Right cardiac atrium (tissue), 5 donors: ENCODE measurements around the gene ADAMTSL3. TPM values are rescaled to one million over a fixed set of nuclear protein-coding genes. Genes with fewer than 3 reads are reported as not detected.
A peak's percentile ranks its signal among the peaks of the same experiment; 100 is the strongest.

Source experiments
- ATAC-seq, 2 donors: fragments of 200-7000 bp; cut with Tn5 transposase; one replicate each; pipeline versions ENCODE4 v1.8.0 to v1.9.1; 2020; ENCODE audit warnings: moderate library complexity in 2 of 2, mild to moderate bottlenecking in 1 of 2
- DNase-seq, 3 donors: peaks; one replicate each; pipeline ENCODE4 v3.0.0-alpha.2; 2020
- H3K27ac ChIP-seq: one replicate; pipeline ENCODE4 v1.5.1; 2013; ENCODE audit warnings: mild to moderate bottlenecking, low read length, control low read depth, moderate library complexity
- H3K27me3 ChIP-seq: one replicate; pipeline ENCODE4 v1.6.1; 2013; ENCODE audit not compliant: control insufficient read depth, insufficient read depth
- H3K4me1 ChIP-seq: one replicate; pipeline ENCODE4 v1.6.1; 2013; ENCODE audit warnings: low read length; ENCODE audit not compliant: control insufficient read depth, insufficient read depth
- H3K4me3 ChIP-seq: one replicate; pipeline ENCODE4 v1.5.1; 2013; ENCODE audit warnings: low read length, control low read depth
- H3K9me3 ChIP-seq: one replicate; pipeline ENCODE4 v1.6.1; 2013; ENCODE audit warnings: low read length; ENCODE audit not compliant: control insufficient read depth
- WGBS: extraction: QIAGEN DNeasy Blood & Tissue Kit; methylation state at CpG from one replicate; pipeline ENCODE4 v1.1.7; 2013; 5-methylcytosine and 5-hydroxymethylcytosine counted together
- intact Hi-C, 4 donors: fragments of 100-400 bp; cut with DNase I; formaldehyde crosslinking; loops; one replicate each; pipeline versions ENCODE4 v1.11.0 to v1.14.0; 2022 to 2023
- long read RNA-seq, 4 donors: library from polyadenylated mRNA; unstranded; transcript quantifications; one replicate each; pipeline ENCODE4 v2.0.0, GENCODE V29; 2020 to 2021
- polyA plus RNA-seq: library from polyadenylated mRNA; stranded (reverse); fragments of 200-250 nt; gene quantifications from one replicate; pipeline ENCODE4 v1.2.3, GENCODE V29; 2013
- total RNA-seq, 4 donors: library from RNA; stranded (reverse); fragmentation: NEBNext Ultra II Directional; extraction: Animal tissue kit (Norgen Biotek cat#: 25700); gene quantifications; one replicate each; pipeline ENCODE4 v1.2.1, GENCODE V29; 2021
- donor health status: healthy with polysubstance abuse.
- donor health status: DM: no; HTN: yes; CAD: no.
- donor health status: DM: no; HTN: no; CAD: no.
- donor health status: DM: no; HTN: yes; CAD: no; lungs with severe emphysema.
- donor health status: DM: yes; HTN: yes; CAD: no.

ADAMTSL3 gene
- total RNA-seq (10 to 100 TPM; 31.3 to 50.2 (median 47.1) TPM), polyA plus RNA-seq (4.7 TPM)
- long read RNA-seq, donor 1, partial matches to known transcripts: 33 of 52 reads
- long read RNA-seq, donor 1, other reads (novel, unspliced or antisense): 19 of 52 reads
- long read RNA-seq, donor 2, partial matches to known transcripts: 2 of 8 reads
- long read RNA-seq, donor 2, other reads (novel, unspliced or antisense): 6 of 8 reads
- long read RNA-seq, donor 3, full-length matches to known transcripts: 1 of 67 reads
- long read RNA-seq, donor 3, partial matches to known transcripts: 39 of 67 reads
- long read RNA-seq, donor 3, other reads (novel, unspliced or antisense): 27 of 67 reads
- long read RNA-seq, donor 4, partial matches to known transcripts: 3 of 16 reads
- long read RNA-seq, donor 4, other reads (novel, unspliced or antisense): 13 of 16 reads

GRCh38 chr15:83653639-83654378 lies at the start of gene ADAMTSL3:
Gene ADAMTSL3, plus strand, starts transcription at chr15:83654123. Its CDS starts 1,639 bp downstream, at chr15:83655762.
- ATAC-seq: peak; percentile 75 to 79
- peak within 1 kb of the TSS; percentile 84 for H3K27ac ChIP-seq
- H3K9me3 ChIP-seq: no peaks in the 10 kb centered on the region
- H3K27me3 ChIP-seq: no peaks in the 10 kb centered on the region
- intact Hi-C loops: loop anchor here in 3 of 4 donors (5.0 to 10.0 kb wide), 4 partner anchors 79 to 188 kb away; no protein-coding TSS in a partner anchor
- DNase-seq: peak; percentile 91 to 96 (median 96)
- H3K4me1 ChIP-seq: peaks cover 14% of the 10 kb centered on the region
- peak within 1 kb of the TSS; percentile 64 for H3K4me3 ChIP-seq
- WGBS: under 1% methylated on average over 105 of the region's 105 CpGs

GRCh38 chr15:83604549-83604948 lies 49.4 kb upstream of the ADAMTSL3 start:
- 90% methylated on average over 1 of the region's 1 CpG for WGBS
- ATAC-seq: no peak
- Histone ChIP-seq H3K27ac (no peak overlapping the region), H3K27me3 (no peaks in the 10 kb centered on the region), H3K9me3 (no peaks in the 10 kb centered on the region), H3K4me3 (no peak overlapping the region), H3K4me1 (no peaks in the 10 kb centered on the region)
- no peak for DNase-seq
- intact Hi-C loops: no loop called here

GRCh38 chr15:83605111-83605945 lies 48.6 kb upstream of the ADAMTSL3 start:
- no peaks in the 10 kb centered on the region for H3K9me3 ChIP-seq
- ATAC-seq (peak; percentile 75 to 92), DNase-seq (peak; percentile 45 to 80 (median 57))
- no peaks in the 10 kb centered on the region for H3K4me1 ChIP-seq
- 44% methylated on average over 7 of the region's 7 CpGs for WGBS
- H3K27ac ChIP-seq: no peak overlapping the region
- no peak overlapping the region for H3K4me3 ChIP-seq
- no peaks in the 10 kb centered on the region for H3K27me3 ChIP-seq
- intact Hi-C loops: no loop called here

GRCh38 chr15:83610132-83610531 lies 43.8 kb upstream of the ADAMTSL3 start:
- 93% methylated on average over 3 of the region's 3 CpGs for WGBS
- Histone ChIP-seq H3K4me1 (peaks cover 2% of the 10 kb centered on the region), H3K4me3 (no peak overlapping the region), H3K27ac (no peak overlapping the region), H3K9me3 (no peaks in the 10 kb centered on the region), H3K27me3 (no peaks in the 10 kb centered on the region)
- ATAC-seq: no peak
- intact Hi-C loops: no loop called here
- DNase-seq: no peak

- Histone ChIP-seq H3K27ac (no peak overlapping the region), H3K9me3 (no peaks in the 10 kb centered on the region), H3K4me1 (peaks cover 2% of the 10 kb centered on the region), H3K4me3 (no peak overlapping the region), H3K27me3 (no peaks in the 10 kb centered on the region)
- DNase-seq (no peak), ATAC-seq (no peak)
- intact Hi-C loops: no loop called here
- 88% methylated on average over 9 of the region's 9 CpGs for whole genome bisulfite sequencing
Measured at GRCh38 chr15:83610901-83611685, 42.8 kb upstream of the ADAMTSL3 start.

GRCh38 chr15:83612226-83612625 lies 41.7 kb upstream of the ADAMTSL3 start:
- Histone ChIP-seq H3K27me3 (no peaks in the 10 kb centered on the region), H3K9me3 (no peaks in the 10 kb centered on the region), H3K4me1 (peaks cover 2% of the 10 kb centered on the region), H3K4me3 (no peak overlapping the region), H3K27ac (no peak overlapping the region)
- DNase-seq: no peak
- intact Hi-C loops: no loop called here
- no peak for ATAC-seq
- 73% methylated on average over 5 of the region's 5 CpGs for WGBS

- no peak overlapping the region for H3K27ac ChIP-seq
- H3K27me3 ChIP-seq: no peaks in the 10 kb centered on the region
- ATAC-seq: no peak
- DNase-seq: no peak
- WGBS: 96% methylated on average over 2 of the region's 2 CpGs
- no peaks in the 10 kb centered on the region for H3K9me3 ChIP-seq
- H3K4me1 ChIP-seq: peaks cover 2% of the 10 kb centered on the region
- no peak overlapping the region for H3K4me3 ChIP-seq
- intact Hi-C loops: no loop called here
Measured at GRCh38 chr15:83612898-83613635, 40.9 kb upstream of the ADAMTSL3 start.

GRCh38 chr15:83613714-83614113 lies 40.2 kb upstream of the ADAMTSL3 start:
- Histone ChIP-seq H3K9me3 (no peaks in the 10 kb centered on the region), H3K27ac (no peak overlapping the region), H3K4me3 (no peak overlapping the region), H3K4me1 (peaks cover 2% of the 10 kb centered on the region), H3K27me3 (no peaks in the 10 kb centered on the region)
- DNase-seq (no peak), ATAC-seq (peak in 1 of 2 donors; percentile 26)
- intact Hi-C loops: no loop called here
- 50% methylated on average over 2 of the region's 2 CpGs for WGBS

GRCh38 chr15:83616840-83617239 lies 37.1 kb upstream of the ADAMTSL3 start:
- H3K4me1 ChIP-seq: peaks cover 2% of the 10 kb centered on the region
- 84% methylated on average over 1 of the region's 1 CpG for WGBS
- DNase-seq (no peak), ATAC-seq (no peak)
- intact Hi-C loops: no loop called here
- no peaks in the 10 kb centered on the region for H3K27me3 ChIP-seq
- H3K9me3 ChIP-seq: no peaks in the 10 kb centered on the region
- no peak overlapping the region for H3K4me3 ChIP-seq
- H3K27ac ChIP-seq: no peak overlapping the region
